ENCODE results near the gene EPN1. TPM values are rescaled to one million over a fixed set of nuclear protein-coding genes. Genes with fewer than 3 reads are reported as not detected.

EPN1 gene
- total RNA-seq (2022; extraction: Qiagen RNA extraction; ENCODE audit: low read depth), result 135 to 217 TPM (median 182 TPM) in 5 replicates

GRCh38 chr19:55674841-55675660, at the start of gene EPN1:
Gene EPN1, plus strand, starts transcription at chr19:55675226. Its CDS starts 3,402 bp downstream, at chr19:55678628.

DNA sequence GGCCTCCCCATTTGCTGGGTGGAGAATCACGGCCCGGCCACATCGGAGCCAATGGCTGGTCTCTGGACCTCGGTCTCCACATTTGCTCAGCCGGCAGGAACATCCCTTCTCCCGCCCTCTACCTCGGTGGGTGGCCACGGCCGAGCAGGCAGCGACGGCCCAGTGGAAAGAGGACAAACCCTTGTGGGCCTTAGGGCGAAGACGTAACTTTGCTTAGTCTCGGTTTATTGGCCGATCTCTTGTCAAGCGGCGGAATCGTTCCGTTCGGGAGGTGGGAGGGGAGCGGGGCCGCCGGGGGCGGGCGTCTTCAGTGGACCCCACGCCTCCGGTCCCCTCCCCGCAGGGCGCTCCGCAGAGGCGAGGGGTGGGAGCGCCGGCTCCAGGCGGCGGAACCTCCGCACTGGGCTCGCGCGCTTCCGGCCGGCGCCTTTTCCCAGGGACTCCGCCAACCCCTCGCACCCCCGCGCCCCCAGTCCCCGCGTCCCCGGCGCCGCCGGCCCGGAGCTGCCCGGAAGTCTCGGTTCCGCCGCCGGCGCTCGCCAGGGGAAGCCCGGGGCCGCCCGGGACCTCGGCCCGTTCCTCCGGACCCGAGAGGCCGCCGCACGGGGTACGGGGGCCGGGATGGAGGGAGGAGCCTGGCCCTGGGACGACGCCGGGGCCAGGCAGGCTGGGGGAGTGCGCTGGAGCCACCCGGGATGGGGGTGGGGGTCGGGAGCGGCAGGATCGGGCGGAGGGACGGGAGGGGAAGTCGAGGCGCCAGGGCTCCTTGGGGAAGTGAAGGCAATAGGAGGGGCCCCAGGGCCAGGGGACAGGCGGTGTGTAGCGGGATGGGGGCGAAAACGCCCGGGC, 34.2 kb upstream of the EPN1 start, which contains the start of gene ZNF580:
Gene ZNF580 (plus strand): TSS at position 426 of the 849 bp plus-strand sequence. CDS start 1,507 bp downstream, outside the sequence.

DNA sequence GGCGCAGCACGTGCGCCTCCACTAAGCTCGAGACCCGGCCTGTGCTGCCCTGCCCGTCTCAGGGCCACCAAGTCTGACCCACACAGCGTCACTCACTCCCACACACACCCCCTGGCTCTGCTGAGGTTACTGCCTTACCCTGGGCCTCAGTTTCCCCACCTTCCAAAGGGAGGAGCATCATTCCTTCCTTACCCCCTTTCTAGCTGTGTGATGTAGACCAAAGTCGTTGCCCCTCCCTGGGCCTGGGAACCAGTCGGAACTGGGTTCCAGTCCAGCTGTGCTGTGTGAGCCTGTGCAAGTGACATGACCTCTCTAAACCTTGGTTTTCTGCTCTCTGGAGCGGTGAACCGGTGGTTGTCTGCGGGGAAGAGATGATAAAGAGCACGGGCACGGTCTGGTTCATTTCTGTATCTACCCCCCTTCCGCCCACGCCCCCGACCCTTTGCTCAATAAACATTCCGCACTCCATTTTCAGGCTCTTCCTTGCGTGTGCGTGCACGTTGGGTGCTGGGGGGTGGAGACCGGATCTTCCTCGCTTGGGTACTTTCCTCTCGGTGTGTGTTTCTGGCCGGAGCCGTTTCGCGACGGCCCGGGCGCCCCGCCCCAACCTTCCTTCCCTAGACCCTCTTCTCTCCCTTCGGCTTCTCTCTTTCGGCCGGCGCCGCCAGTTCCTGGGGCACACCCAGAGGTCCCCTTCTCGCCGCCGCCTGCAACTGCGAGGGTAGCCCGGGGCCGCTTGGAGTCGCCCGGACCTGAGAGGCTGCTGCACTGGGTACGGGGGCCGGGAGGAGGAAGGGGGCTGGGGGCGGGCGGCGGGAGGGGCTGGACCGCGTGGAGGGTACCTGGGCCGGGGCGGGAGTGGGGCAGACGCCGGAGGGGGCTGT, 31.8 kb upstream of the EPN1 start, which contains the start of gene ZNF581:
Gene ZNF581 (plus strand): TSS at position 647 of the 884 bp plus-strand sequence. CDS start 923 bp downstream, outside the sequence.

DNA sequence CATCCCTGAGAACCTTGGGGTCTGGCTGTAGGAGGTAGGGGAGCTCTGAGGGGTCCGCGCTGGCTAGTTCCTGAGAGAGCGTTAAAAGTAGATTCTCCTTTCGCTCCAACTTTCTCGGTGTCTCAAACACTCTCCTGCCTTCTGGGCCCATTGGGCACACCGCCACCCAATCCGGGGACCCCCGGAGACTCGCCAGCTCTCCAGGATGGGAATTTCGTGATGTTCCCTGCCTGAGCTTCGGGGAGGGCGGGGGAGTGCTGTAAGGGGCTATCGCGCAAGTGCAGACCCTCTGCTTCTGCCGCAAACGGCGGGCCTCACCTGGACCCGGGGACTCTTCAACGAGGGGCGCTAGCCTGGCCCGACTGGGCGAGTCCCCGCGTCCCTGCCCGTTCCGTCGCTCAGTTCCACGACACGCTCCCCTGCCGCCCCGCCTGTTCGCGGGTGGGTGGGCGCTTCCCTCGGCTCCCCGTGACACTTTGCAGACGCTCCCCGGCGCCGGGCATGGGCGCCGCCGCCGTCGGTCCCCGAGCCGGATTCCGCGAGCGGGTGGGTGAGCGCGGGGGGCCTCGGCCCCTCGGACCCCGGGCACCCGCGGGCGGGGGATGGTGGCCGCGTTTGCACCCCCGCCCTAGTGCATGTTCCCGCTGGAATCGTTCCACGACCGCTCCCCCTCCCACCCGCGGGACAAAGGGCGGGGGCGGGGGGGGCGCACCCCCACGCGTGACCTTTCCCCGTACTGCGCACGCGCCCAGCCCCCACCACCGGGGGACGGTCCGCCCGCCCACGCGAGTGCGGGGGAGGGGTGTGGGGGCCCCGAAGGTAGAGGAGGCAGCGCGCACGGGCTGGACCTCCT, 27.1 kb upstream of the EPN1 start, which contains the start of gene CCDC106:
Gene CCDC106 (plus strand): TSS at position 481 of the 853 bp plus-strand sequence. CDS start 835 bp downstream, outside the sequence.

GRCh38 chr19:55654868-55655647, 20.0 kb upstream of the EPN1 start, which contains the start of gene U2AF2:
Gene U2AF2, plus strand, starts transcription at chr19:55655035. Its CDS starts 70 bp downstream, at chr19:55655105.

DNA sequence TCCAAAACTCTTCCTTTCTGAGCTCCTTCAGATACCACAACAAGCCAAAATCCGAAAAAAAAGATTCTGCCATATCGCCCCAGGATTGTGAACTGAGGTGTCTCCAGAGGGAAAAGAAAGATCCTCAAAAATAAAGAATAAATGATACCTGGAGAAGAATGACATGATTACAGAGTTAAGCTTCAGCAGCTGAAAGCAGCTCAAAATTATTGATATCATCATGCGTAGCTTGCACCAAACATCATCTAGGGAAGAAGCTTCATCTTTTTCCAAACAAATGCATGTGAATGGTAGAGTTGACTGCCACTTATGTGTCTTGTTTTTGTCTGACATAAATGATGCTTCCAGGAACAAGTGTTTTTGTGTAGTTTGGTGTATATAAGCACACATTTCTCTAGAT, 63.3 kb downstream of the EPN1 start, which contains the start of gene NLRP9:
Gene NLRP9 (minus strand): TSS at position 101 of the 400 bp plus-strand sequence. CDS start 28 bp downstream, at position 73.

DNA sequence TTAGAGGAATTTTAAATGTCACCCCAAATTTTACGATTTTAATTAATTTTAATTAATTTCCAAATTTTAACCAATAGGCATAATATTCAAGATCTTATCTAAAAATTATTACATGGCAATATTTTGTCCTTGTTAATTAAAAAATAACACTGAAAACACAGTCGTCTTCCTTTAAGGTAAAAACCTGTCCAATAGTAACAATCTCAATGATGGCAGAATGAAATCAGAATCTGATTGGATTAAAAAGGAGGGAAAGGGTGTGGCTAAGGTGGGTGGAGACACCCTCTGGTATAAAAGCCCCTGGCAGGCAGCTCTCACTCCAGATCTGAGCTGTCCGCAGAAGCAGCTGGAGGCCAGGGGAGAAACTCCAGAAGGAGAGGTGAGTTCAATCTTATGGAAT, 83.8 kb downstream of the EPN1 start, which contains the start of gene RFPL4A:
Gene RFPL4A (plus strand): TSS at position 301 of the 400 bp plus-strand sequence. CDS start 2,704 bp downstream, outside the sequence.

Other genes with a start within 250 kb of the EPN1 start
- 0.01 TPM in 1 of 5 replicates, not detected in the others for gene SHISA7, start 231.9 kb upstream of the EPN1 start, total RNA-seq (2022; extraction: Qiagen RNA extraction; ENCODE audit: low read depth)
- gene ISOC2, start 213.6 kb upstream of the EPN1 start, total RNA-seq (2022; extraction: Qiagen RNA extraction; ENCODE audit: low read depth), result 54.0 to 64.5 TPM (median 63.3 TPM) in 5 replicates
- gene C19orf85, start 210.5 kb upstream of the EPN1 start, total RNA-seq (2022; extraction: Qiagen RNA extraction; ENCODE audit: low read depth), result not detected in 5 replicates
- gene ZNF628, start 198.6 kb upstream of the EPN1 start, total RNA-seq (2022; extraction: Qiagen RNA extraction; ENCODE audit: low read depth), result 3.7 to 10.2 TPM (median 6.9 TPM) in 5 replicates
- 38.9 to 58.1 TPM (median 52.3 TPM) in 5 replicates for gene NAT14, start 190.0 kb upstream of the EPN1 start, total RNA-seq (2022; extraction: Qiagen RNA extraction; ENCODE audit: low read depth)
- gene SSC5D, start 186.8 kb upstream of the EPN1 start, total RNA-seq (2022; extraction: Qiagen RNA extraction; ENCODE audit: low read depth), result 0.57 to 1.6 TPM (median 0.99 TPM) in 5 replicates
- 2.0 to 2.9 TPM (median 2.2 TPM) in 5 replicates for gene SBK2, start 138.1 kb upstream of the EPN1 start, total RNA-seq (2022; extraction: Qiagen RNA extraction; ENCODE audit: low read depth)
- gene SBK3, start 129.7 kb upstream of the EPN1 start, total RNA-seq (2022; extraction: Qiagen RNA extraction; ENCODE audit: low read depth), result 1.7 to 2.4 TPM (median 2.2 TPM) in 5 replicates
- gene ZNF579, start 94.4 kb upstream of the EPN1 start, total RNA-seq (2022; extraction: Qiagen RNA extraction; ENCODE audit: low read depth), result 14.6 to 28.1 TPM (median 24.1 TPM) in 5 replicates
- gene FIZ1, start 75.7 kb upstream of the EPN1 start, total RNA-seq (2022; extraction: Qiagen RNA extraction; ENCODE audit: low read depth), result 22.2 to 26.3 TPM (median 25.2 TPM) in 5 replicates
- gene ZNF524, start 74.9 kb upstream of the EPN1 start, total RNA-seq (2022; extraction: Qiagen RNA extraction; ENCODE audit: low read depth), result 12.1 to 19.8 TPM (median 17.6 TPM) in 5 replicates
- gene ZNF865, start 69.6 kb upstream of the EPN1 start, total RNA-seq (2022; extraction: Qiagen RNA extraction; ENCODE audit: low read depth), result 7.2 to 14.6 TPM (median 13.0 TPM) in 5 replicates
- 4.6 to 7.3 TPM (median 6.2 TPM) in 5 replicates for gene ZNF784, start 50.7 kb upstream of the EPN1 start, total RNA-seq (2022; extraction: Qiagen RNA extraction; ENCODE audit: low read depth)
- gene ZNF580, start 34.2 kb upstream of the EPN1 start, total RNA-seq (2022; extraction: Qiagen RNA extraction; ENCODE audit: low read depth), result 27.7 to 54.4 TPM (median 43.3 TPM) in 5 replicates
- 41.4 to 47.7 TPM (median 45.7 TPM) in 5 replicates for gene ZNF581, start 31.6 kb upstream of the EPN1 start, total RNA-seq (2022; extraction: Qiagen RNA extraction; ENCODE audit: low read depth)
- gene CCDC106, start 27.0 kb upstream of the EPN1 start, total RNA-seq (2022; extraction: Qiagen RNA extraction; ENCODE audit: low read depth), result 12.4 to 17.8 TPM (median 15.3 TPM) in 5 replicates
- gene U2AF2, start 20.2 kb upstream of the EPN1 start, total RNA-seq (2022; extraction: Qiagen RNA extraction; ENCODE audit: low read depth), result 262 to 319 TPM (median 307 TPM) in 5 replicates
- not detected in 5 replicates for gene NLRP9, start 63.2 kb downstream of the EPN1 start, total RNA-seq (2022; extraction: Qiagen RNA extraction; ENCODE audit: low read depth)
- 0.13 to 0.63 TPM (median 0.53 TPM) in 5 replicates for gene RFPL4A, start 83.9 kb downstream of the EPN1 start, total RNA-seq (2022; extraction: Qiagen RNA extraction; ENCODE audit: low read depth)
- gene RFPL4AL1, start 93.9 kb downstream of the EPN1 start, total RNA-seq (2022; extraction: Qiagen RNA extraction; ENCODE audit: low read depth), result 0.12 to 0.34 TPM (median 0.12 TPM) in 3 of 5 replicates, not detected in the others
- 0.02 TPM in 1 of 5 replicates, not detected in the others for gene NLRP11, start 156.8 kb downstream of the EPN1 start, total RNA-seq (2022; extraction: Qiagen RNA extraction; ENCODE audit: low read depth)
- not detected in 5 replicates for gene NLRP4, start 161.3 kb downstream of the EPN1 start, total RNA-seq (2022; extraction: Qiagen RNA extraction; ENCODE audit: low read depth)

Measured in A549 treated with DMSO at 1 μM for 4 hours (cell line).